Thyroid gland (tissue), 4 donors: ENCODE measurements around the gene FGD6. TPM values are rescaled to one million over a fixed set of nuclear protein-coding genes. Genes with fewer than 3 reads are reported as not detected.
"Not testable (repeated sequence)": the region's sequence is repeated elsewhere in the genome, so short reads cannot be mapped to it uniquely, and the experiment has no call there.

Experiments used
- DNase-seq, 2 donors: peaks; one replicate each; pipeline ENCODE4 v3.0.0-alpha.2; 2019
- H3K27ac ChIP-seq, 3 donors: fragments of 200-600 bp; sonication (generic); 1 replicate in 2 of 3; 2 replicates in 1 of 3; pipeline ENCODE4 v1.5.1; 2016 to 2019; ENCODE audit warnings: mild to moderate bottlenecking in 1 of 3, moderate library complexity in 1 of 3
- H3K27me3 ChIP-seq: fragments of 200-600 bp; sonication (generic); one replicate; pipeline ENCODE4 v1.5.1; 2019
- H3K36me3 ChIP-seq, 2 donors: fragments of 200-600 bp; sonication (generic); one replicate each; pipeline ENCODE4 v1.5.1; 2016 to 2019
- H3K4me1 ChIP-seq, 2 donors: fragments of 200-600 bp; sonication (generic); one replicate each; pipeline ENCODE4 v1.5.1; 2017 to 2019
- H3K4me3 ChIP-seq, 3 donors: fragments of 200-600 bp; sonication (generic); replicated peaks in 1 of 3; 1 replicate in 2 of 3; 2 replicates in 1 of 3; pipeline ENCODE4 v1.5.1; 2016; ENCODE audit warnings: mild to moderate bottlenecking in 1 of 3
- H3K9me3 ChIP-seq: fragments of 200-600 bp; sonication (generic); one replicate; pipeline ENCODE4 v1.5.1; 2017
- POLR2A ChIP-seq, 2 donors: fragments of 450-650 bp; IDR thresholded peaks; one replicate each; pipeline ENCODE4 v1.6.1; 2017; ENCODE audit warnings: antibody characterized with exemption in 2 of 2, mild to moderate bottlenecking in 2 of 2, moderate library complexity in 1 of 2
- WGBS, 2 donors: methylation state at CpG; one replicate each; pipeline ENCODE4 v1.1.5; 2017; 5-methylcytosine and 5-hydroxymethylcytosine counted together
- intact Hi-C: fragments of 100-400 bp; cut with DNase I; formaldehyde crosslinking; loops from one replicate; pipeline ENCODE4 v1.15.1; 2023
- total RNA-seq, 4 donors: library from RNA; depleted of rRNA; stranded (reverse); fragments of >200 nt; gene quantifications; one replicate each; pipeline ENCODE4 v1.2.3, GENCODE V29; 2016
- TF ChIP-seq, protein P1 (sequence below), 6 experiments: fragments of 200-600 bp in 3 of 6; fragments of 450-650 bp in 3 of 6; sonication (generic) in 3 of 6; IDR thresholded peaks; one replicate each; pipeline ENCODE4 v1.5.1; 2016 to 2019; ENCODE audit warnings: antibody characterized with exemption in 6 of 6, mild to moderate bottlenecking in 2 of 6, inconsistent platforms in 1 of 6, moderate library complexity in 1 of 6

Gene FGD6
- total RNA-seq, 4 donors from 2014 or later = 27.1 to 33.7 (median 30.8) TPM

DNA sequence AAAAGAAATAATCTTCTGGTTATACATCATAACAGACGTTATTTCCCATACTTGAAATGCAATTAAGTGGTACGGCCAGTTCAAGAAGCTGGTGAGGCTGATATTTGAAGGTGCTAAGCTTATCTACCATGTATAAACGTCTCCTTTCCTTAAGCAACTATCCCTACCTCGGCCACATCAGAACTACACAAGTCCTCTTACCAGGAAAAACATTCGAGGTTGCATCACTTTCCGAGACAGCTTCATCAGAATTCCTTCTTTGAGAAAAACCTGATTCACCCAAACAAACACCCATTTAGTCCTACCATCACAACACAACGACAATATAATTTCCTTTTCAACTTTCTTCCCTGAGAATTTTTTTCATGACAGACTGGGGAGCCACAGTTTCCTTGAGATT, 109.9 kb downstream of the FGD6 start:
- no peak overlapping the region for H3K4me3 ChIP-seq
- intact Hi-C loops = no loop called here

DNA sequence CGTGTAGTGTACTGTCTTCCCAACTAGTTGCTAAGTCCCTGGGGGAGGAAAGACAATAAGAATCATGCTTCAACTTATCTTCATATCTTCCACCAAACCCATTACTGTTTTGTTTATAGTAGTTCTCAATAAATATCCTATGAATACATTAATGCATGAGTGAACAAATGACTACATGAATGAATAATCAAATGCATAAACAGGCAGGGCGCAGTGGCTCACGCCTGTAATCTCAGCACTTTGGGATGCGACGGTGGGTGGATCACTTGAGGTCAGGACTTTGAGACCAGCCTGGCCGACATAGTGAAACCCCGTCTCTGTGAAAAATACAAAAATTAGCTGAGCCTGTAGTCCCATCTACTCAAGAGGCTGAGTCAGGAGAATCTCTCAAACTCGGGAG, 111.7 kb downstream of the FGD6 start:
- no peak overlapping the region for H3K4me3 ChIP-seq
- H3K27me3 ChIP-seq = no peaks in the 10 kb centered on the region
- intact Hi-C loops = no loop called here
- peaks cover 3 to 5% of the 10 kb centered on the region in 2 donors for H3K36me3 ChIP-seq
- whole genome bisulfite sequencing, 2 donors = 89 to 94% methylated on average over 8 of the region's 8 CpGs
- H3K27ac ChIP-seq = no peak overlapping the region
- H3K9me3 ChIP-seq = no peaks in the 10 kb centered on the region
- no peak for DNase-seq
- no peak for TF ChIP-seq POLR2A (IDR thresholded peaks at IDR 0.05)
- TF ChIP-seq, protein P1, sequence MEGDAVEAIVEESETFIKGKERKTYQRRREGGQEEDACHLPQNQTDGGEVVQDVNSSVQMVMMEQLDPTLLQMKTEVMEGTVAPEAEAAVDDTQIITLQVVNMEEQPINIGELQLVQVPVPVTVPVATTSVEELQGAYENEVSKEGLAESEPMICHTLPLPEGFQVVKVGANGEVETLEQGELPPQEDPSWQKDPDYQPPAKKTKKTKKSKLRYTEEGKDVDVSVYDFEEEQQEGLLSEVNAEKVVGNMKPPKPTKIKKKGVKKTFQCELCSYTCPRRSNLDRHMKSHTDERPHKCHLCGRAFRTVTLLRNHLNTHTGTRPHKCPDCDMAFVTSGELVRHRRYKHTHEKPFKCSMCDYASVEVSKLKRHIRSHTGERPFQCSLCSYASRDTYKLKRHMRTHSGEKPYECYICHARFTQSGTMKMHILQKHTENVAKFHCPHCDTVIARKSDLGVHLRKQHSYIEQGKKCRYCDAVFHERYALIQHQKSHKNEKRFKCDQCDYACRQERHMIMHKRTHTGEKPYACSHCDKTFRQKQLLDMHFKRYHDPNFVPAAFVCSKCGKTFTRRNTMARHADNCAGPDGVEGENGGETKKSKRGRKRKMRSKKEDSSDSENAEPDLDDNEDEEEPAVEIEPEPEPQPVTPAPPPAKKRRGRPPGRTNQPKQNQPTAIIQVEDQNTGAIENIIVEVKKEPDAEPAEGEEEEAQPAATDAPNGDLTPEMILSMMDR (IDR thresholded peaks at IDR 0.05) = no peak
- H3K4me1 ChIP-seq = peaks cover 3 to 4% of the 10 kb centered on the region in 2 donors

More for the DNA sequence above, 109.9 kb downstream of the FGD6 start:
- Histone ChIP-seq H3K36me3 (peaks cover 3 to 5% of the 10 kb centered on the region in 2 donors), H3K9me3 (no peaks in the 10 kb centered on the region), H3K27me3 (no peaks in the 10 kb centered on the region), H3K4me1 (peaks cover 3 to 4% of the 10 kb centered on the region in 2 donors), H3K27ac (no peak overlapping the region)
- 83 to 85% methylated on average over 7 of the region's 7 CpGs for WGBS, 2 donors
- DNase-seq = no peak
- TF ChIP-seq, protein P1 (IDR thresholded peaks at IDR 0.05) = no peak
- no peak for TF ChIP-seq POLR2A (IDR thresholded peaks at IDR 0.05)

DNA sequence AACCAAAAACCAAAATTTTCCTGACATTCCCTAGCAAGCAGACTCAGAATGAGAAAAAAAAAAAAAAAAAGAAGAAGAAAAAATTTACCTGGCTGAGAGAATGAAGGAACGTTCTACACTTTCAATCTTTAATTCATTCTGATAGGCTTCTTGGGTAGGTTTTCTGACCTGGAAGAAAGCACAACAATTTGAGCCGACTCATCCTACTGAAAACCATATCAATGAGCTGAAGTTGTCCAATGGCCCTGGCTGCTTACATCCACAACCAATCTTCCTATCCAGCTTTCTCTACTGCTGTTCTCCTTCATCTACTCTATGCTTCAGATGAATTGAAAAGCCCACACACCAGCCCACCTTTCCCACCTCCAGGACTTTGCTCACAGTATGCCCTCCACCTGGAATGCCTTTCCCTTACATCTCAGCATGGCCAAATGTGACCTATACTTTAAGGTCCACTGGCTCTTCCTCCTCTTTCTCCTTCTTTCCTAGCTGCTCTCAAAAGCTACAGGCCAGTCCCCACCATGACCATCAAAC, 112.3 kb downstream of the FGD6 start:
- no peak overlapping the region for H3K4me3 ChIP-seq

DNA sequence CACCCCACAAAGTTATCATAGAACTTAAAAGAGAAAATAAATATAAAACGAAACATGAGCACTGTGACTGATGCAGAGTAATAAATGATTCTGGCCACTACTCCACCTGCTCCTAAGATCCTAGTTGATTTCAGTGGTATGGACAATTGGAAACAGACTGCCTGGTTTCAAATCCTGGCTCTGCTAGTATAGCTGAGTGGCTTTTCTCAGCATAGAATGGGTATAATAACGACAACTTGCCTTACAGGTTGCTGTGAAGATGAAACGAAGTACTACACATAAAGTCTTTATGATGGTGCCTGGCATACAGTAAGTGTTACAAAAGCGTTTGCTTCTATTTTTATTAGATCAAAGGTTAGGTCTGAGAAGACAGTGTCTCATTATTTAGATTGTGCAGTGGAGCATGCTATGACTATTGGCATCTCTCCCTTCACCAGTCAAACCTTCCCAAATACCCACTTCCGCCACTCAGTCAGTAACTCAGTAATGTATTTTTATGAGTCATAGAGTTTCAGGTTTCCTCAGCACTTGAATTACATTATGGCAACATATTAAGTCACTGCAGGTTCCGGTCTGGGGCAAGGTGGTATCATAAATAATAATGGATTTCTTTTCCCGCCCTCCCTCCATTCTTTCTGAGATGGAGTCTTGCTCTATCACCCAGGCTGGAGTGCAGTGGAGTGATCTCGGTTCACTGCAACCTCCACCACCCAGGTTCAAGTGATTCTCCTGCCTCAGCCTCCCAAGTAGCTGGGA, 114.2 kb downstream of the FGD6 start:
- no peak for DNase-seq
- H3K9me3 ChIP-seq = no peaks in the 10 kb centered on the region
- intact Hi-C loops = no loop called here
- peaks cover 3 to 5% of the 10 kb centered on the region in 2 donors for H3K36me3 ChIP-seq
- 89 to 94% methylated on average over 8 of the region's 8 CpGs for WGBS, 2 donors
- TF ChIP-seq POLR2A (IDR thresholded peaks at IDR 0.05) = no peak
- peaks cover 3 to 4% of the 10 kb centered on the region in 2 donors for H3K4me1 ChIP-seq
- peak overlapping the region in 2 of 3 donors; percentile 7 to 16 for H3K27ac ChIP-seq
- H3K4me3 ChIP-seq = no peak overlapping the region
- no peaks in the 10 kb centered on the region for H3K27me3 ChIP-seq

More for the DNA sequence above, 112.3 kb downstream of the FGD6 start:
- TF ChIP-seq POLR2A (IDR thresholded peaks at IDR 0.05) = no peak
- no peaks in the 10 kb centered on the region for H3K27me3 ChIP-seq
- WGBS, 2 donors = 94 to 96% methylated on average over 2 of the region's 2 CpGs
- DNase-seq = no peak
- intact Hi-C loops = no loop called here
- peaks cover 3 to 4% of the 10 kb centered on the region in 2 donors for H3K4me1 ChIP-seq
- H3K9me3 ChIP-seq = no peaks in the 10 kb centered on the region
- peak overlapping the region in 1 of 3 donors; percentile 56 for H3K27ac ChIP-seq
- peaks cover 3 to 5% of the 10 kb centered on the region in 2 donors for H3K36me3 ChIP-seq

DNA sequence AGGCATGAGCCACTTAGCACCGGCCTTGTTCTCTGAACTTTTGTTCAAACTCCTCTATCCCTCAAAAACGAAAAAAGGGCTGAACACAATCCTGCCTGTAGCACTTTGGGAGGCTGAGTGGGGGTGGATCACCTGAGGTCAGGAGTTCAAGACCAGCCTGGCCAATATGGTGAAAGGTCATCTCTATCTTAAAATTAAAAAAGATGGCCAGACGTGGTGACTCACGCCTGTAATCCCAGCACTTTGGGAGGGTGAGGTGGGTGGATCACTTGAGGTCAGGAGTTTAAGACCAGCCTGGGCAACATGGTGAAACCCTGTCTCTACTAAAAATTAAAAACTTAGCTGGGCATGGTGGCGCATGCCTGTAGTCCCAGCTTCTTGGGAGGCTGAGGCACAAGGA, 115.3 kb downstream of the FGD6 start:
- H3K36me3 ChIP-seq, H3K27me3 ChIP-seq, H3K4me1 ChIP-seq, H3K4me3 ChIP-seq, DNase-seq, H3K9me3 ChIP-seq, intact Hi-C loops, H3K27ac ChIP-seq: not testable (repeated sequence)
- 92 to 100% methylated on average over 5 of the region's 5 CpGs for WGBS, 2 donors

DNA sequence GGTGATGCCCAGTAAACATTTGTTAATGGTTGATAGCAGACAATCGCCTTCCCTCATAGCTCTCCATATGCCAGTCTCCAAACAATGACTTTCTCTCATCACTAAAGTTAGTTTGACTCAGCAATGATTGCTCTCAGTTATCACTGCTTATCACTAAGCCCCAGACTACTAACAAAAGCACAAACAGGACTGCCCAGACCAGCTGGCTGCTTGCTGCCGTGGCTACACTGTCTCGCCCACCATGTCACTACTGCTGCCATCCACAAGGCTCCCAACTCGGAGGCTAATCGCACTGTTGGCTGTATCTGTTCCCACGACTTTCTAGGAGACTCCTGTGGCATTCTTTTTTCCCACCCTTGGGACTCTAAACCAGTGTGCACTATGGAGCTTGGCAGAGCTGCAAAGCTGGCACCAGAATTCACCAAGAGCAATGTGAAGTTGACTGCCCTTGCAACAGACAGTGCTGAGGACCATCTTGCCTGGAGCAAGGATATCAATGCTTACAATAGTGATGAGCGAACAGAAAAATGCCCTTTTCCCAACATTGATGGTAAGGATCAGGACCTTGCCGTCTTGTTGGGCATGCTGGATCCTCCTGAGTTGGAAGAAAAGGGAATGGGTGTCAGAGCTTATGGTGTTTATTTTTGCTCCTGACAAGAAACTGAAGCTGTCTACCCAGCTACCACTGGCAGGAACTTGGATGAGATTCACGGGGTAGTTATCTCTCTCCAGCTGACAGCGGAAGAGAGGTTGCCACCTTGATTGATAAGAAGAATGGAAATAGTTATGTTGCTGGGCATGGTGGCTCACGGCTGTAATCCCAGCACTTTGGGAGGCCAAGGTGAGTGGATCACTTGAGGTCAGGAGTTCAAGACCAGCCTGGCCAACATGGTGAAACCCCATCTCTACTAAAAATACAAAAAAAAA, 116.7 kb downstream of the FGD6 start:
- 88 to 94% methylated on average over 11 of the region's 11 CpGs for WGBS, 2 donors
- Histone ChIP-seq H3K9me3 (no peaks in the 10 kb centered on the region), H3K27me3 (no peaks in the 10 kb centered on the region), H3K27ac (no peak overlapping the region), H3K36me3 (peaks cover 3 to 5% of the 10 kb centered on the region in 2 donors), H3K4me3 (no peak overlapping the region), H3K4me1 (peaks cover 4 to 9% of the 10 kb centered on the region in 2 donors)
- intact Hi-C loops = no loop called here
- no peak for DNase-seq
- TF ChIP-seq, protein P1 (IDR thresholded peaks at IDR 0.05) = no peak
- TF ChIP-seq POLR2A (IDR thresholded peaks at IDR 0.05) = no peak
